Measurements from ENCODE around the gene ACTN3. TPM values are rescaled to one million over a fixed set of nuclear protein-coding genes. Genes with fewer than 3 reads are reported as not detected.
"Not testable (repeated sequence)": the region's sequence is repeated elsewhere in the genome, so short reads cannot be mapped to it uniquely, and the experiment has no call there.

ACTN3 gene
- total RNA-seq, 3 donors from 2014 or later = under 0.01 to 0.16 TPM; not detected in 1

DNA sequence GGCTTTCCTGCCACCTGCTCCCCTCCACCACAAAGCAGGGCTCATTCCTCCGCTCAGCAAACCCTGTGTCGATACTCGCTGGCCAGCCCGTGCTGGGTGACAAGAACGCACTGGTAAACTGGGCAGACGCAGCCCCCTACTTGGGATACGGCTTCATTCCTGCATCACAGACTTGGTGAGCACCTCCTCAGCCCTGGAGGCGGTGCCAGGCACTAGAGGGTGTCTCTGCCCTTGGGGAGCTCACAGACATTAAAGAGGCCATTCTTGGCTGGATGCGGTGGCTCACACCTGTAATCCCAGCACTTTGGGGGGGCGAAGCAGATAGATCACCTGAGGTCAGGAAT, 6.9 kb upstream of the ACTN3 start:
- intact Hi-C loops (cut with DNase I; ENCODE audit: low total_unique reads) = no loop called here
- DNase-seq (ENCODE audit: low spot score in 2 of 2) = no peak
- no peaks in the 10 kb centered on the region for H3K36me3 ChIP-seq
- no peak overlapping the region for H3K4me3 ChIP-seq
- H3K9me3 ChIP-seq = no peaks in the 10 kb centered on the region
- no peaks in the 10 kb centered on the region for H3K27me3 ChIP-seq
- no peak overlapping the region for H3K27ac ChIP-seq
- H3K4me1 ChIP-seq = no peaks in the 10 kb centered on the region
- TF ChIP-seq POLR2A (IDR thresholded peaks at IDR 0.05) (no peak), POLR2AphosphoS5 (IDR thresholded peaks at IDR 0.05) (no peak)
- TF ChIP-seq, protein P1, sequence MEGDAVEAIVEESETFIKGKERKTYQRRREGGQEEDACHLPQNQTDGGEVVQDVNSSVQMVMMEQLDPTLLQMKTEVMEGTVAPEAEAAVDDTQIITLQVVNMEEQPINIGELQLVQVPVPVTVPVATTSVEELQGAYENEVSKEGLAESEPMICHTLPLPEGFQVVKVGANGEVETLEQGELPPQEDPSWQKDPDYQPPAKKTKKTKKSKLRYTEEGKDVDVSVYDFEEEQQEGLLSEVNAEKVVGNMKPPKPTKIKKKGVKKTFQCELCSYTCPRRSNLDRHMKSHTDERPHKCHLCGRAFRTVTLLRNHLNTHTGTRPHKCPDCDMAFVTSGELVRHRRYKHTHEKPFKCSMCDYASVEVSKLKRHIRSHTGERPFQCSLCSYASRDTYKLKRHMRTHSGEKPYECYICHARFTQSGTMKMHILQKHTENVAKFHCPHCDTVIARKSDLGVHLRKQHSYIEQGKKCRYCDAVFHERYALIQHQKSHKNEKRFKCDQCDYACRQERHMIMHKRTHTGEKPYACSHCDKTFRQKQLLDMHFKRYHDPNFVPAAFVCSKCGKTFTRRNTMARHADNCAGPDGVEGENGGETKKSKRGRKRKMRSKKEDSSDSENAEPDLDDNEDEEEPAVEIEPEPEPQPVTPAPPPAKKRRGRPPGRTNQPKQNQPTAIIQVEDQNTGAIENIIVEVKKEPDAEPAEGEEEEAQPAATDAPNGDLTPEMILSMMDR (IDR thresholded peaks at IDR 0.05) = no peak

DNA sequence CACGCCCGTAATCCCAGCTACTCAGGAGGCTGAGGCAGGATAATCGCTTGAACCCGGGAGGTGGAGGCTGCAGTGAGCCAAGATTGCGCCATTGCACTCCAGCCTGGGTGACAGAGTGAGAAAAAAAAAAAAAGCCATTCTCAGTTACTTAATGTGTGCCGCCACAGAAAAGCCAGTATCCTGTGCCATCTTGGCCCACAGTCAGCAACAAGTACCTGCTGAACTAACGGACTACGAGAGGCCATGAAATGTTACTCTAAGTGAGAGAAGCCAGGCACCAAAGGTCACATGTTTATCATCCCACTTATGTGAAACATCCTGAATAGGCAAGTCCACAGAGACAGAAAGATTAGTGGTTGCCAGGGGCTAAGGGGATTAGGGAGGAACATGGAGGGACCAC, 6.1 kb upstream of the ACTN3 start:
- H3K36me3 ChIP-seq; intact Hi-C loops (cut with DNase I; ENCODE audit: low total_unique reads): not testable (repeated sequence)

DNA sequence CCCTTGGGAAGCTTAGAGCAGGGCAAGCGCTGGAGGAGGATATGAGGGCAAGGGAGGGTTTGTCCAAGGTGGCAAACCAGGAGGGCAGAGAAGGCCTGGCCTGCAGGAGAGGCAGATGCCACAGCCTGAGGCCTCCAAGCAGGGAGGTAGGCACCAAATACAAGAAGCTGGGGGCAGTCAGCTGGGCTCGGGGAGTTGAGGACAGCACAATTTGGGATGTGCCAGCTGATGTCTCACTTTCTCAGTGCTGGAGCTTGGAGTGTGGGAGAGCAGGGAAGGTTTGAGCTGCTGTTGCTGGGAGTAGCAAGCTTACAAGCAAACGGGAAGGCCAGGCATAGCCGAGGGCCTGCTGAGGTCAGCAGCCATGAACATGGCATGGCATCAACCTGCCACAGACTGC, 4.8 kb upstream of the ACTN3 start:
- intact Hi-C loops (cut with DNase I; ENCODE audit: low total_unique reads) = no loop called here
- no peak for DNase-seq (ENCODE audit: low spot score in 2 of 2)
- H3K36me3 ChIP-seq = no peaks in the 10 kb centered on the region
- no peak overlapping the region for H3K27ac ChIP-seq
- no peaks in the 10 kb centered on the region for H3K9me3 ChIP-seq
- H3K4me1 ChIP-seq = no peaks in the 10 kb centered on the region
- no peak for TF ChIP-seq POLR2AphosphoS5 (IDR thresholded peaks at IDR 0.05)
- TF ChIP-seq, protein P1 (IDR thresholded peaks at IDR 0.05) = no peak
- no peak for TF ChIP-seq POLR2A (IDR thresholded peaks at IDR 0.05)
- no peaks in the 10 kb centered on the region for H3K27me3 ChIP-seq
- H3K4me3 ChIP-seq = no peak overlapping the region

More for the DNA sequence above, 6.1 kb upstream of the ACTN3 start:
- H3K4me3 ChIP-seq; DNase-seq (ENCODE audit: low spot score in 2 of 2); H3K4me1 ChIP-seq; H3K9me3 ChIP-seq; H3K27ac ChIP-seq; H3K27me3 ChIP-seq: not testable (repeated sequence)

DNA sequence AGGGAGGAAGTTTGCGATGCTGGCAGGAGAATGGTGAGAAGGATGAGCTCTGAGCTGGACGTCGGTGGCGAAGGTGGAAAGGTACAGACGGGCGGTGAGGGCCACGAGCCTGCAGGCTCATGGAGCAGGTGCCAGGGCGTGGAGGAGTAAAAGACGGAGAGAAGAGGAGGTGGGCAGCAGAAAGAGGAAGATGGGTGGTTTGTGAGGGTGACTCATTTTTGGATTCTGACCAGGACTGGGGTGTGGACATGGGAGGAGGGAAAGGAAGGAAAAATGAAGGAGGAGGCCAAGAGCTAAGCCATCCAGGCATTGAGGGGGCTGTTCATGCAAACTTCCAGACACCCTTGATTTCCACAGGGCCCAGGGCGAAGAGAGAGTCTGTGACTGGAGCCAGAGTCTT, 4.3 kb upstream of the ACTN3 start:
- no peak for DNase-seq (ENCODE audit: low spot score in 2 of 2)
- H3K4me3 ChIP-seq = no peak overlapping the region
- intact Hi-C loops (cut with DNase I; ENCODE audit: low total_unique reads) = no loop called here
- H3K4me1 ChIP-seq = no peaks in the 10 kb centered on the region
- no peaks in the 10 kb centered on the region for H3K36me3 ChIP-seq
- no peak for TF ChIP-seq POLR2AphosphoS5 (IDR thresholded peaks at IDR 0.05)
- TF ChIP-seq POLR2A (IDR thresholded peaks at IDR 0.05) = no peak
- TF ChIP-seq, protein P1 (IDR thresholded peaks at IDR 0.05) = no peak
- H3K27ac ChIP-seq = no peak overlapping the region
- H3K9me3 ChIP-seq = no peaks in the 10 kb centered on the region
- no peaks in the 10 kb centered on the region for H3K27me3 ChIP-seq

DNA sequence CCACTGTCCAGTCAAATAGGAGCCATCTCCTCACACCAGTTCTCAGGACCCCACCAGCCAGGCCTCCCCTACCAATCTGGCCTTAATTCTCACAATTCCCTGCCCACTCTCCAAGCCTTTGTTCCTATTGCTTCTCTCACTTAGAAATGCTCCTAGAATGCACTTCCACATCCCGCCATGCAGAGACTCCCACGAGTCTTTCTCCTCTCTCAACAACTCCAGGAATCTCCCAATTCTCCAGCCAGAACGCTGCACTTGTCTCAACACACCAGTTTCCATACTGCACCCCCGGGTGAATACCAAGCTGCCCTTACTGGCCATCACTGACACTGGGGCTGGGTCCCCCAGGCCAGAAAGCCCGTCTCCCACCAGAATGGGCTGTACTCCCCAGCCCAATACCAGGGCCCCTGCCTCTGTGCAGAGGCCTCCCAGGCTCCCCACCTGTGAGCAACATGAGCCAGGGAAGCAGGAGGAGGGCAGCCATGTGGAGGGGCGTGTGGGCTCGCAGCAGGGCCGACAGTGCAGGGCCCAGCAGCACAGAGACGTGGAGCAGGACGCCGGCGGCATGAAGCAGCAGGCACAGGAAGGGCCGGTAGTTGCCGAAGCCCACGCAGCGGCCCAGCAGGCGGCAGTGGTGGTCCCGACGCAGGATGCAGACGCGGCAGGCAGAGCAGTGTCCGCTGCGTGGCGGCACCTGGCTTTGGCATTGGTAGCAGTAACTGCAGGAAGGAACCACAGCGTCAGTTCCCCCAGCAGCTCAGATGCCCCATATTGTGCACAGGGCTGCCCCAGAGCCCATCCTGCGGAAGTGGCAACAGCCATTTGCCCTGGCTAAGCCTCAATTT, 3.2 kb upstream of the ACTN3 start:
- Histone ChIP-seq H3K27ac (peak overlapping the region in 1 of 2 donors; percentile 21), H3K9me3 (no peaks in the 10 kb centered on the region), H3K27me3 (no peaks in the 10 kb centered on the region), H3K36me3 (no peaks in the 10 kb centered on the region), H3K4me3 (peak overlapping the region in 1 of 3 donors; percentile 47), H3K4me1 (no peaks in the 10 kb centered on the region)
- TF ChIP-seq POLR2A (IDR thresholded peaks at IDR 0.05) (no peak), POLR2AphosphoS5 (IDR thresholded peaks at IDR 0.05) (no peak)
- TF ChIP-seq, protein P1 (IDR thresholded peaks at IDR 0.05) = no peak
- intact Hi-C loops (cut with DNase I; ENCODE audit: low total_unique reads) = no loop called here
- DNase-seq (ENCODE audit: low spot score in 2 of 2) = no peak

DNA sequence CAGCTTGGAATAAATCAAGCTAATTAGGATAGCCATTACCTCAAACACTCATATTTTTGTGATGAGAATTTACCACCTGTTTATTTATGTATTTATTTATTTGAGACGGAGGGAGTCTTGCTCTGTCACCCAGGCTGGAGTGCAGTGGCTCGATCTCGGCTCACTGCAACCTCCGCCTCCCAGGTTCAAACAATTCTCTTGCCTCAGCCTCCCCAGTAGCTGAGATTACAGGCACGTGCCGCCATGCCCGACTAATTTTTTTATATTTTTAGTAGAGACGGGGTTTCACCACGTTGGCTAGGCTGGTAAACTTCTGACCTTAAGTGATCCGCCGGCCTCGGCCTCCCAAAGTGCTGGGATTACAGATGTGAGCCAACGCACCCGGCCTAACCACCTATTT, 1.8 kb upstream of the ACTN3 start:
- intact Hi-C loops (cut with DNase I; ENCODE audit: low total_unique reads); H3K27me3 ChIP-seq; H3K9me3 ChIP-seq; DNase-seq (ENCODE audit: low spot score in 2 of 2); H3K4me1 ChIP-seq; H3K36me3 ChIP-seq; H3K27ac ChIP-seq: not testable (repeated sequence)
- peak overlapping the region; percentile 76 to 92 (median 79) for H3K4me3 ChIP-seq

All from breast epithelium (tissue), 4 donors.